Measurements from ENCODE around the gene LAMA4. TPM values are rescaled to one million over a fixed set of nuclear protein-coding genes. Genes with fewer than 3 reads are reported as not detected.
"Not testable (repeated sequence)": the region's sequence is repeated elsewhere in the genome, so short reads cannot be mapped to it uniquely, and the experiment has no call there.

The LAMA4 gene
- total RNA-seq, 1 donor from 2014 or later, result 456 TPM

- DNase-seq (ENCODE audit: low read depth in 2 of 2), result peak in 1 of 2 donors; percentile 17
These were observed 38.7 kb downstream of the LAMA4 start for GRCh38 chr6:112215488-112216284.

- peak; percentile 73 to 96 for DNase-seq (ENCODE audit: low read depth in 2 of 2)
These were observed 39.6 kb downstream of the LAMA4 start for GRCh38 chr6:112214739-112215269.

- DNase-seq (ENCODE audit: low read depth in 2 of 2), result no peak
These were observed 43.5 kb downstream of the LAMA4 start for GRCh38 chr6:112210852-112211251.

GRCh38 chr6:112209131-112209530 is 45.2 kb downstream of the LAMA4 start:
- DNase-seq (ENCODE audit: low read depth in 2 of 2), result no peak

GRCh38 chr6:112207776-112208175 is 46.6 kb downstream of the LAMA4 start:
- DNase-seq (ENCODE audit: low read depth in 2 of 2), result no peak

GRCh38 chr6:112207131-112207530 is 47.2 kb downstream of the LAMA4 start:
- no peak for DNase-seq (ENCODE audit: low read depth in 2 of 2)

- no peak for DNase-seq (ENCODE audit: low read depth in 2 of 2)
These were observed 48.3 kb downstream of the LAMA4 start for GRCh38 chr6:112206110-112206458.

- DNase-seq (ENCODE audit: low read depth in 2 of 2), result peak; percentile 61 to 76
These were observed 48.8 kb downstream of the LAMA4 start for GRCh38 chr6:112205427-112206109.

- DNase-seq (ENCODE audit: low read depth in 2 of 2), result no peak
These were observed 50.0 kb downstream of the LAMA4 start for GRCh38 chr6:112204350-112204706.

GRCh38 chr6:112203577-112204349 is 50.6 kb downstream of the LAMA4 start:
- DNase-seq (ENCODE audit: low read depth in 2 of 2), result peak; percentile 71 to 93

GRCh38 chr6:112202639-112203341 is 51.6 kb downstream of the LAMA4 start:
- DNase-seq (ENCODE audit: low read depth in 2 of 2), result no peak

GRCh38 chr6:112200185-112200914 is 54.0 kb downstream of the LAMA4 start:
- not testable (repeated sequence) for DNase-seq (ENCODE audit: low read depth in 2 of 2)

GRCh38 chr6:112199001-112199403 is 55.4 kb downstream of the LAMA4 start:
- DNase-seq (ENCODE audit: low read depth in 2 of 2), result no peak

- DNase-seq (ENCODE audit: low read depth in 2 of 2), result peak in 1 of 2 donors; percentile 47
These were observed 55.8 kb downstream of the LAMA4 start for GRCh38 chr6:112198582-112198981.

- DNase-seq (ENCODE audit: low read depth in 2 of 2), result no peak
These were observed 56.7 kb downstream of the LAMA4 start for GRCh38 chr6:112197636-112198035.

GRCh38 chr6:112196306-112196705 is 58.1 kb downstream of the LAMA4 start:
- no peak for DNase-seq (ENCODE audit: low read depth in 2 of 2)

- DNase-seq (ENCODE audit: low read depth in 2 of 2), result no peak
These were observed 59.2 kb downstream of the LAMA4 start for GRCh38 chr6:112195166-112195565.

GRCh38 chr6:112194511-112194910 is 59.9 kb downstream of the LAMA4 start:
- DNase-seq (ENCODE audit: low read depth in 2 of 2), result no peak

- no peak for DNase-seq (ENCODE audit: low read depth in 2 of 2)
These were observed 60.8 kb downstream of the LAMA4 start for GRCh38 chr6:112193535-112194051.

- DNase-seq (ENCODE audit: low read depth in 2 of 2), result peak in 1 of 2 donors; percentile 46
These were observed 61.2 kb downstream of the LAMA4 start for GRCh38 chr6:112193117-112193516.
